ENCODE data around the gene STRIP1.

DNA sequence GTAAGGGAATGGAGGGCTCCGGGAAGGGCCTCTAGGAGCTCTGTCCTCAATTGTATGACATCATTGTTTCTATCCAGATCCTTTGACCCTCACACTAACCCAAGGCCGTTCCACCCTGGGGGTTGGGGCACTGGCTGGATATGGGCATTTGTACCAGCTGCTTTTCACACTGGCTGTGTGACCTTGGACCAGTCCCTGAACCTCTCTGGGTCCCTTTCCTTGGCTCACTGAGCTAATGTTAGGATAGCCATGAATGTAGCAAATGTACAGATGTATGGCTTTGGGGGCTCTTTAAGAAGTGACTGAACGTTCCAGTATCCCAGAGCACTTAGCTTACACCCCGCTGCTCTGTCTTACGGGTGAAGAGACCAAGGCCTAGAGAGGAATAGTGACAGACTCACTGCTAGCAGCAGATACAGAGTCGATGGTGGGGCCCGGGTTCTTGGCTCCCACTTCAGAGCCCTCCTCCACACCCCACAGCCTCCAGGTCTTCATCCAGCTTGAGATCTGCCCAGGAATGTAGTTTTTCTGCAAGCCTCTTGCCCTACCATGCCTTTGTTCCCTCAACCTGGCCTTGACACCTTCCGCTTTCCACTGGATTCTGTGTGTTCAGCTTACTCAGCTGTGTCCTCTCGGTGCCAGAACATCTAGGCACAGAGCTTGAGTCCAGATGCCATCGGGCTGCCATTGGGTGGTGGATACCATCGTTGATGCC lies 63.2 kb downstream of the STRIP1 start:
- TF ChIP-seq, protein P1, sequence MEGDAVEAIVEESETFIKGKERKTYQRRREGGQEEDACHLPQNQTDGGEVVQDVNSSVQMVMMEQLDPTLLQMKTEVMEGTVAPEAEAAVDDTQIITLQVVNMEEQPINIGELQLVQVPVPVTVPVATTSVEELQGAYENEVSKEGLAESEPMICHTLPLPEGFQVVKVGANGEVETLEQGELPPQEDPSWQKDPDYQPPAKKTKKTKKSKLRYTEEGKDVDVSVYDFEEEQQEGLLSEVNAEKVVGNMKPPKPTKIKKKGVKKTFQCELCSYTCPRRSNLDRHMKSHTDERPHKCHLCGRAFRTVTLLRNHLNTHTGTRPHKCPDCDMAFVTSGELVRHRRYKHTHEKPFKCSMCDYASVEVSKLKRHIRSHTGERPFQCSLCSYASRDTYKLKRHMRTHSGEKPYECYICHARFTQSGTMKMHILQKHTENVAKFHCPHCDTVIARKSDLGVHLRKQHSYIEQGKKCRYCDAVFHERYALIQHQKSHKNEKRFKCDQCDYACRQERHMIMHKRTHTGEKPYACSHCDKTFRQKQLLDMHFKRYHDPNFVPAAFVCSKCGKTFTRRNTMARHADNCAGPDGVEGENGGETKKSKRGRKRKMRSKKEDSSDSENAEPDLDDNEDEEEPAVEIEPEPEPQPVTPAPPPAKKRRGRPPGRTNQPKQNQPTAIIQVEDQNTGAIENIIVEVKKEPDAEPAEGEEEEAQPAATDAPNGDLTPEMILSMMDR (IDR thresholded peaks at IDR 0.05): no peak
- TF ChIP-seq POLR2A (IDR thresholded peaks at IDR 0.05): no peak

Data from right lobe of liver (tissue), 4 donors.